Memory B cell (primary cell): ENCODE results near the gene XAB2.
A peak's percentile ranks its signal among the peaks of the same experiment; 100 is the strongest.

Experiments
- ATAC-seq: fragments of 150-1000 bp; cut with Tn5 transposase; 2 replicates; pipeline ENCODE4 v1.10.0; 2021; ENCODE audit warnings: low read depth, mild to moderate bottlenecking, moderate library complexity
- DNase-seq, 2 donors: peaks; one replicate each; pipeline ENCODE4 v3.0.0; 2022; ENCODE audit warnings: low spot score in 2 of 2
- H3K27ac Mint-ChIP-seq: one replicate; pipeline ENCODE4 v1.8.0; 2022; ENCODE audit warnings: mild to moderate bottlenecking, moderate library complexity, mixed read lengths
- H3K27me3 Mint-ChIP-seq: one replicate; pipeline ENCODE4 v1.8.0; 2022; ENCODE audit warnings: mixed read lengths
- H3K36me3 Mint-ChIP-seq: one replicate; pipeline ENCODE4 v1.8.0; 2022; ENCODE audit warnings: mild to moderate bottlenecking, mixed read lengths
- H3K4me1 Mint-ChIP-seq: one replicate; pipeline ENCODE4 v1.8.0; 2022; ENCODE audit warnings: mixed read lengths
- H3K4me3 Mint-ChIP-seq: one replicate; pipeline ENCODE4 v1.8.0; 2022; ENCODE audit warnings: mild to moderate bottlenecking, moderate library complexity, mixed read lengths
- H3K9me3 Mint-ChIP-seq: one replicate; pipeline ENCODE4 v1.8.0; 2022; ENCODE audit warnings: mixed read lengths

The XAB2 gene

GRCh38 chr19:7661744-7662538 is 32.6 kb upstream of the XAB2 start:
- no peak overlapping the region for H3K27ac Mint-ChIP-seq
- H3K27me3 Mint-ChIP-seq: peaks cover 5% of the 10 kb centered on the region
- H3K4me1 Mint-ChIP-seq: peaks cover 4% of the 10 kb centered on the region
- no peak overlapping the region for H3K4me3 Mint-ChIP-seq
- ATAC-seq (no peak), DNase-seq (no peak)
- H3K36me3 Mint-ChIP-seq: no peaks in the 10 kb centered on the region
- no peaks in the 10 kb centered on the region for H3K9me3 Mint-ChIP-seq

- H3K9me3 Mint-ChIP-seq: no peaks in the 10 kb centered on the region
- H3K27ac Mint-ChIP-seq: peak overlapping the region; percentile 91
- DNase-seq (peak in 1 of 2 donors; percentile 68), ATAC-seq (peak; percentile 100)
- peaks cover 4% of the 10 kb centered on the region for H3K4me1 Mint-ChIP-seq
- H3K27me3 Mint-ChIP-seq: no peaks in the 10 kb centered on the region
- H3K36me3 Mint-ChIP-seq: no peaks in the 10 kb centered on the region
- H3K4me3 Mint-ChIP-seq: peak overlapping the region; percentile 83
Observed at GRCh38 chr19:7658219-7658686, 28.9 kb upstream of the XAB2 start.

GRCh38 chr19:7657131-7657751 is 27.9 kb upstream of the XAB2 start:
- H3K9me3 Mint-ChIP-seq: no peaks in the 10 kb centered on the region
- H3K36me3 Mint-ChIP-seq: no peaks in the 10 kb centered on the region
- peaks cover 9% of the 10 kb centered on the region for H3K4me1 Mint-ChIP-seq
- H3K27ac Mint-ChIP-seq: peak overlapping the region; percentile 91
- no peak for ATAC-seq
- H3K27me3 Mint-ChIP-seq: no peaks in the 10 kb centered on the region
- DNase-seq: no peak
- no peak overlapping the region for H3K4me3 Mint-ChIP-seq

DNA sequence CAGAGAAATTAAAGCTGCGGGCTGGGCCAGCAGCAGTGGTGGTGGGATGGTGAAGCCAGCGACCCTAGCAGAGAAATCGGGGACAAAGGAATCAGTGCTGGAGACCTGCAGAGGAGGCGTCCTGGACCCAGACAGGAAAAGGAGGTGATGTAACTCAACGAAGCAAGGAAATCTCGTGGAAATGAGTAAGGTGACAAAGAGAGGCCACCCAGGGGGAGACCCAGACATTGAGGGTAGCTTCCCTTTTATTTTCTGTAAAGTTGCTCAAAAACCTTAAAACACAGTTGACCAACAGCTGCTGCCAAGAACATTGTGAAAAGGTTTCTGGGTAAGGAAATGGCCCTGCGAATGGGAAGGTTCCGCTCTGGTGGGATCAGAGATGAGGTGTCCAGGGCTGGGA is 26.2 kb upstream of the XAB2 start:
- DNase-seq (no peak), ATAC-seq (no peak)
- Mint-ChIP-seq H3K9me3 (no peaks in the 10 kb centered on the region), H3K27ac (no peak overlapping the region), H3K4me1 (peaks cover 11% of the 10 kb centered on the region), H3K27me3 (no peaks in the 10 kb centered on the region), H3K36me3 (no peaks in the 10 kb centered on the region), H3K4me3 (no peak overlapping the region)

DNA sequence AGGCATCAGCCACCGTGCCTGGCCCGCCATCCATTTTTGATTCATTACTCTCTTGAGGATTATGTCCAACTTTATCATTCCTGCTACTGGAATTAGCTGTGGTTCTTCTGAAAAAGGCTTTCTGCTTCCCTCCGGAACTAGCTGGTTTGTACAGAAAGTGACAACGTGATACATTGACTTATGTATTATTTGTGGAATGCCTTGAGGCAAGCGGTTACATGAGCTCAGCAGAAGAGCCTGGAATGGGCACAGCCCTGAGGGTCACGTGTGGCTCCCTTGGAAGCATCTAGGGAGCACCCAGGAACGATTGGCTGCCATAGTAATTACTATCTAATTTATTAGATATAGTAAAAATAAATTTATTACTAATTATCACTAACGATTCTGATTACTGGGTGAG is 25.1 kb upstream of the XAB2 start:
- no peak overlapping the region for H3K4me3 Mint-ChIP-seq
- DNase-seq: no peak
- H3K4me1 Mint-ChIP-seq: peaks cover 11% of the 10 kb centered on the region
- no peak for ATAC-seq
- no peak overlapping the region for H3K27ac Mint-ChIP-seq
- no peaks in the 10 kb centered on the region for H3K36me3 Mint-ChIP-seq
- H3K9me3 Mint-ChIP-seq: no peaks in the 10 kb centered on the region
- H3K27me3 Mint-ChIP-seq: no peaks in the 10 kb centered on the region

- Mint-ChIP-seq H3K27me3 (no peaks in the 10 kb centered on the region), H3K4me3 (peak overlapping the region; percentile 80), H3K27ac (peak overlapping the region; percentile 45)
Observed at GRCh38 chr19:7652061-7652641, 22.8 kb upstream of the XAB2 start.

DNA sequence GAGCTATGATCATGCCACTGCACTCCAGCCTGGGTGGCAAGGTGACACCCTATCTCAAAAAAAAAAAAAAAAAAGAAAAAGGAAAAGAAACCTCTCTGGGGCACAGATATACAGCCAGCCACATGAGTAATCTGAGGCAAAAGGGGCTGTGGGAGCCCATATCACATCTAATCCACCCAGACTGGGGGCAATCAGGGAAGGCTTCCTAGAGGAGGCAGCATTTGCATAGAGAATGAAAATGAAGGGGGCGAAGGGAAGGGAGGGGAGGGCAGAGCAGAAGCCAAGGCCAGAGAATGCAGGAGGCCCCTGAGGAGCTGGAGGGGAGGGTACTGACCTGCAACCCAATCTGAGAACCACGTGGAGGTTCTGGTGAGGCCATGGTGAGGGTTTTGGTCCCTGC is 20.8 kb upstream of the XAB2 start:
- ATAC-seq (no peak), DNase-seq (no peak)
- peaks cover 8% of the 10 kb centered on the region for H3K36me3 Mint-ChIP-seq
- H3K27me3 Mint-ChIP-seq: no peaks in the 10 kb centered on the region
- H3K4me1 Mint-ChIP-seq: peaks cover 11% of the 10 kb centered on the region
- no peaks in the 10 kb centered on the region for H3K9me3 Mint-ChIP-seq
- no peak overlapping the region for H3K4me3 Mint-ChIP-seq
- no peak overlapping the region for H3K27ac Mint-ChIP-seq

More at GRCh38 chr19:7652061-7652641, 22.8 kb upstream of the XAB2 start:
- ATAC-seq (peak; percentile 95), DNase-seq (peak; percentile 83 to 85)
- Mint-ChIP-seq H3K36me3 (peaks cover 2% of the 10 kb centered on the region), H3K4me1 (peaks cover 7% of the 10 kb centered on the region), H3K9me3 (no peaks in the 10 kb centered on the region)

- H3K27ac Mint-ChIP-seq: no peak overlapping the region
- H3K36me3 Mint-ChIP-seq: peaks cover 12% of the 10 kb centered on the region
- no peaks in the 10 kb centered on the region for H3K27me3 Mint-ChIP-seq
- no peak overlapping the region for H3K4me3 Mint-ChIP-seq
- no peaks in the 10 kb centered on the region for H3K9me3 Mint-ChIP-seq
- no peak for ATAC-seq
- peaks cover 11% of the 10 kb centered on the region for H3K4me1 Mint-ChIP-seq
- DNase-seq: no peak
Observed at GRCh38 chr19:7648265-7649014, 19.1 kb upstream of the XAB2 start.

DNA sequence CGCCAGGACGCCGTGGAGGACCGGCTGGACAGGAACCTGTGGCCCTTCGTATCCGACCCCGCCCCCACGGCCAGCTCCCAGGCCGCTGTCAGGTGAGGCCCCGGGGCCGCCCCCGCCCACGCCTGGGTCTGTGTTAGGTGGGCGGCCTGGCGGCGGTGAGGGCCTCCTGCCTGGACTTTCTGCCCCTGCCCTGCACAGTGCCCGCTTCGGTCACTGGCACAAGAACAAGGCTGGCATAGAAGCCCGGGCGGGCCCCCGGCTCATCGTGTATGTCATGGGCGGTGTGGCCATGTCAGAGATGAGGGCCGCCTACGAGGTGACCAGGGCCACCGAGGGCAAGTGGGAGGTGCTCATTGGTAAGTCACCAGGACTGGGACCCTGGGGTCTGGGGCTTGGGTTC is 17.8 kb upstream of the XAB2 start:
- Mint-ChIP-seq H3K36me3 (peaks cover 12% of the 10 kb centered on the region), H3K4me1 (peaks cover 9% of the 10 kb centered on the region), H3K27me3 (no peaks in the 10 kb centered on the region), H3K9me3 (no peaks in the 10 kb centered on the region), H3K27ac (no peak overlapping the region), H3K4me3 (no peak overlapping the region)
- no peak for ATAC-seq
- DNase-seq: no peak

DNA sequence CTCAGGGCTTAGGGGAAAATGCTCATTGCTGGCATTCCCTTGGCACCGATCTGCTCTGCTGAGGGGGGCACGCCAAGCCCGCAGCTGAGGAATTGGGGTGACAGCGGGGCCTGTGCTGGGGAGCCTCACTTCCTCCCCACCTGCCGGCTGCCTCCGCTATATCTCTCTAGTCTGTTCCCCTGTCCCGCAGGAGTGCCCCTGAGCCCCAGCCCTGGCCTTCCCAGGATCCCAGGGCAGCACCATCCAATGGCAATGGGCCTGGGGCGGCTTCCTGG is 17.0 kb upstream of the XAB2 start:
- Mint-ChIP-seq H3K36me3 (peaks cover 12% of the 10 kb centered on the region), H3K27me3 (no peaks in the 10 kb centered on the region), H3K27ac (no peak overlapping the region), H3K4me3 (no peak overlapping the region), H3K9me3 (no peaks in the 10 kb centered on the region), H3K4me1 (peaks cover 7% of the 10 kb centered on the region)
- ATAC-seq: no peak
- DNase-seq: no peak

GRCh38 chr19:7645656-7646425 is 16.5 kb upstream of the XAB2 start:
- Mint-ChIP-seq H3K4me1 (peaks cover 7% of the 10 kb centered on the region), H3K36me3 (peaks cover 12% of the 10 kb centered on the region), H3K9me3 (no peaks in the 10 kb centered on the region), H3K4me3 (no peak overlapping the region), H3K27ac (peak overlapping the region; percentile 15), H3K27me3 (no peaks in the 10 kb centered on the region)
- no peak for DNase-seq
- no peak for ATAC-seq

DNA sequence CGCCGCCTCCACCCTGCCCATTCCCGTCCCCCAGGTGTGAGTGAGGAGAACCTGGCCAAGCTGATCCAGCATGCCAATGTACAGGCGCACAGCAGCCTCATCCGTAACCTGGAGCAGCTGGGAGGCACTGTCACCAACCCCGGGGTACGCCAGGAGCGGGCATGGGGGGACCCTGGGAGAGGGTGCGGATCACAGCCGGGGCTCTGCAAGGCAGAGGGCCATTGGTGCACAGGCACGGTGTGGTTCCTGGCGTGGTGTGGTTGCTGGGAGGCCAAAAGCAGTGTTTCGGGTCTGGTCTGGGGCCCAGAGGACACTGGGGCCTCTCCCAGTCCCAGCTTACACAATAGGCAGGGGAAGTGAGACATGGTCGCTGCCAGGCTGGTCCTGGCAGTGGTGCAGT is 15.8 kb upstream of the XAB2 start:
- Mint-ChIP-seq H3K4me3 (no peak overlapping the region), H3K27me3 (no peaks in the 10 kb centered on the region), H3K36me3 (peaks cover 15% of the 10 kb centered on the region), H3K4me1 (peaks cover 10% of the 10 kb centered on the region), H3K9me3 (no peaks in the 10 kb centered on the region), H3K27ac (no peak overlapping the region)
- DNase-seq (no peak), ATAC-seq (no peak)

- DNase-seq: no peak
- peaks cover 20% of the 10 kb centered on the region for H3K36me3 Mint-ChIP-seq
- H3K27ac Mint-ChIP-seq: no peak overlapping the region
Observed at GRCh38 chr19:7644550-7644877, 15.2 kb upstream of the XAB2 start.

More at GRCh38 chr19:7644550-7644877, 15.2 kb upstream of the XAB2 start:
- no peaks in the 10 kb centered on the region for H3K27me3 Mint-ChIP-seq
- H3K9me3 Mint-ChIP-seq: peaks cover 1% of the 10 kb centered on the region
- no peak for ATAC-seq
- H3K4me3 Mint-ChIP-seq: no peak overlapping the region
- peaks cover 17% of the 10 kb centered on the region for H3K4me1 Mint-ChIP-seq
